AG09319 (cell line): Measurements from ENCODE around the gene MAEA.

ENCODE experiments used
- DNase-seq: peaks from one replicate; pipeline ENCODE4 v3.0.0-alpha.2; 2010; ENCODE audit warnings: low read depth; ENCODE audit errors: extremely low read depth
- TF ChIP-seq, protein P1 (sequence below): IDR thresholded peaks from 2 replicates; pipeline ENCODE4 v1.5.1; 2011; ENCODE audit warnings: low read depth, mild to moderate bottlenecking, inconsistent platforms, low read length, moderate library complexity

The MAEA gene

GRCh38 chr4:1289207-1290164 is at the start of gene MAEA:
TSS of gene MAEA (plus strand) at chr4:1289891. CDS start at chr4:1289914, 23 bp downstream.
- peak; percentile 86 for DNase-seq
- TF ChIP-seq, protein P1, sequence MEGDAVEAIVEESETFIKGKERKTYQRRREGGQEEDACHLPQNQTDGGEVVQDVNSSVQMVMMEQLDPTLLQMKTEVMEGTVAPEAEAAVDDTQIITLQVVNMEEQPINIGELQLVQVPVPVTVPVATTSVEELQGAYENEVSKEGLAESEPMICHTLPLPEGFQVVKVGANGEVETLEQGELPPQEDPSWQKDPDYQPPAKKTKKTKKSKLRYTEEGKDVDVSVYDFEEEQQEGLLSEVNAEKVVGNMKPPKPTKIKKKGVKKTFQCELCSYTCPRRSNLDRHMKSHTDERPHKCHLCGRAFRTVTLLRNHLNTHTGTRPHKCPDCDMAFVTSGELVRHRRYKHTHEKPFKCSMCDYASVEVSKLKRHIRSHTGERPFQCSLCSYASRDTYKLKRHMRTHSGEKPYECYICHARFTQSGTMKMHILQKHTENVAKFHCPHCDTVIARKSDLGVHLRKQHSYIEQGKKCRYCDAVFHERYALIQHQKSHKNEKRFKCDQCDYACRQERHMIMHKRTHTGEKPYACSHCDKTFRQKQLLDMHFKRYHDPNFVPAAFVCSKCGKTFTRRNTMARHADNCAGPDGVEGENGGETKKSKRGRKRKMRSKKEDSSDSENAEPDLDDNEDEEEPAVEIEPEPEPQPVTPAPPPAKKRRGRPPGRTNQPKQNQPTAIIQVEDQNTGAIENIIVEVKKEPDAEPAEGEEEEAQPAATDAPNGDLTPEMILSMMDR = no peak

DNA sequence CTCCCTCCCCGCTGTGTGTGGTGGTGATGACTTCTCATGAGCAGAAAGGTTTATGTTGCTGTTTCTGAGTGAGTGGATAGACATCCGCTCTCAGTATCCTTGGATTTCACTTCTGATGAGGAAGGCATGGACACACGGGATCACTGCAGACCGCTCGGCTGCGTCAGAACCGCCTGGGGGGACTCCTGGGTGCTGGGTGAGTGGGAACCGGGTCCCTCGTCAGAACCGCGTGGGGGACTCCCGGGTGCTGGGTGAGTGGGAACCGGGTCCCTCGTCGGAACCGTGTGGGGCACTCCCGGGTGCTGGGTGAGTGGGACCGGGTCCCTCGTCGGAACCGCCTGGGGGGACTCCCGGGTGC is 49.8 kb upstream of the MAEA start:
- no peak for DNase-seq
- TF ChIP-seq, protein P1 = no peak

DNA sequence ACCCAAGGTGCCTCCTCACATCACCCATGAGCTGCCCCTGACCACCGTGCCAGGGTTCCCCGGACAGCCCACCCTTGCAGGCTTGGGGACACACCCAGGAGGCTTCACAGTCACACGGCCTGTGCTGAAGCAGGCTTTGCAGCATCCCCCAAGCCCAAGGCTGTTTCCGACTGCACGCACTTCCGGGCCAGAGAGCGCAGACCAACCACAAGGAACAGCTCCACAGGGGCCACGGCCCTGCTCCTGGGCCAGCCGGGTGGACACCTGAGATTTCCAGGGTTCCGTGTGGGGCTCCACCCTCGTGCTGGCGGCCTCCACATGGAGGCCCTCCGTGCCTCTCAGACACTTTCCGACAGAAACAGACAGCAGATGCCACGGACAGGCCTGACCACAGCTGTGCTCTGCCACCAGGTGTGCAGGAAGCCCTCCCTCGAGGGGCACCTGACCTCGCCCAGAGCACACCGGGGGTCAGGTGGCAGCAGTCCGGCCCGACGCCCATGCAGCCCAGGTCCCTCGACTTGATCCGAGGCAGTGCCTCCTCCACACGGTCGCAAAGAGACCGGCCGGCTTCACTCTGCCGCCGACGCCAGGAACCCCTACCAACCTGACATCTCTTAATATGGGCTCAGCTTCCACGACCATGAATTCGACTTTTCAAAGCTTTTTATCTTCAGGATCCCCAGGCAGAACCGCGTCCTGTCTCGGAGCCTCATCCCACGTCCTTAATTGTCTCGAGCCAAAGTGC is 48.8 kb upstream of the MAEA start:
- TF ChIP-seq, protein P1 = no peak
- DNase-seq = no peak

DNA sequence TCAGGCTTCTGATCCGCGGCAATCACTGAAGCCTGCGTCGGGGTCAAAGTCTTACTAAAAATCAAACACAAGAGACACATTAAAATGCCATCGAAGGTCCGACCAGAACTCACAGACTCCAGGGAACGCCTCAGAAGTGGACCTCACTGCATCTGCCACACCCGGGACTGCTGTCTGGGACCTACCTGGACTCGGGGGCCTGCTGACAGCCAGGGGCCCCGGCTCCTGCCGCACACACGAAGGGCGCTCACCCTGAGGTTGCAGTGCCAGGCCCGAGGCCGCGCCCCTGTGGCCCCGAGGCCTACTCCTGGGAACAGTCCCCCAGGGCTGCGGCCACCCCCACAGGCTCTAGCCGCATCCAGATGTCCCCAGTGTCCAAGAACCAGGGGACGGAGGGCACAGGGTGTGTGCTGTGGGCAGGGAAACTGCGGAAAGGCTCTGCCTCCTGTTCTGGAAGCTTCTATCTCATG is 48.2 kb upstream of the MAEA start:
- TF ChIP-seq, protein P1 = no peak
- no peak for DNase-seq

DNA sequence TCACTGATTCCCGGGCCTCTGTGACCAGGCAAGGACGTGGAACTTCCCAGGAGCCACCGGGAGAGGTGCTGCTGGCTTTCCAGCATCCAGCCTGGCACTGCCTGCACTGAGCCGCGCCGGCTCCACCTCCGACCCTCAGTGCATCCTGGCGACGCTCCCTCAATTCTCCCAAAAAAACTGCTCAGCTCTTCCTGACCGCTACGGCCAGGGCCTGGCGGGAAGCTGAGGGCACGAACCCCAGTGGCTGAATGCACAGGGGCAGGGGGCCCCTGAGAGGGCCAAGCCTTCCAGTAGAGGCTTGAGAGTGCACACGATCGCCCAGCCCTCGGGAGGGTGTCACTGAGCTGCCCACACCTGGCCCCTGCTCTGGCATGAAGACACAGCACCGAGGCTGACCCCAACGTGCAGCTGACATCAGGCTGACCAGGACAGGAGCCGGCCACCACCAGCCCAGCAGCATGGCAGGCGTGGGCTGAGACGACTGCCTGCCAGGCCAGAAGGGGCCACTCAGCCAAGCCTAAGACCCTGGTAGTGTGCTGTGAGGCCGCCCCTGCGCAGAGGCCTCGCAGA is 47.7 kb upstream of the MAEA start:
- no peak for DNase-seq
- TF ChIP-seq, protein P1 = no peak

DNA sequence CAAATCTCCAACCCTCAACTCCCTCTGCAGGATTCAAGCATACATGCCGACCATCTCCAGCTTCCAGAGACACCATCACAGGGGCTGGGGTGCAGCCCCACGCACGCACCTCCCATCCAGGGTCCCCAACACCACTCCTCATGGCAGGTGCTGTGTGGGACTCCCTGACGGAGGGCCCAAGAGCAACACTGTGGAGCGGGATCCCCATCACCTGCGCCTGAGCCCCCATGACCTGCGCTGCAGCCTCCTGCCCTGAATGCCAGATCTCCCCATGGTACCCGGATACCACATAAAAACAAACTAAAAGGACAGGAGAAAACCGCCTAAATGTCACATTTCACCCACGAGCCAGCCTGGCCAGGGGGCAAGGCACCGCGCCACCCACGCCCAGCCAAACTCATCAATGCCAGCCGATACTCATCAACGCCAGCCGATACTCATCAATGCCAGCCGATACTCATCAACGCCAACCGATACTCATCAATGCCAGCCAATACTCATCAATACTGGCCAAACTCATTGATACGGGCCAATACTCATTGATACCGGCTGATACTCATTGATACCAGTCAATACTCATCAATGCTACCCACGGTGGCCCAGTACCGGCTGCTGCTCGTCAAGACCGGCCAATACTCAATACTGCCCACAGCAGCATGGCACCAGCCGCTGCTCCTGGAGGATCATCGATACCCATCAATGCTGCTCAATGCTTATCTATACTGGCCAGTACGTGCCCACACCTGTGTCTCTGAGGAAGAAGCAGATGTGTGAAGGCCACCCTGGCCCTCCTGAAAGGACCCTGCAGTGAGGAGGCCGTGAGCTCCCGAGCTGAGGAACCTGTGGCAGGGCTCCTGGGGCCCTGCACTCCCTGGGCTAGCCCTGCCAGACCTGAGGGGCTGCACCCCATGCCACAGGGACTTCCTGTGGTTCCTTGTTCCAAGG is 46.9 kb upstream of the MAEA start:
- TF ChIP-seq, protein P1 = no peak
- no peak for DNase-seq
